GM19099 (cell line): Measurements from ENCODE around the gene ITFG1.

Experiments used
- POLR2A ChIP-seq: IDR thresholded peaks from 3 replicates; pipeline ENCODE4 v1.6.1; 2011; ENCODE audit warnings: low read depth; ENCODE audit not compliant: insufficient read length; ENCODE audit errors: extremely low read depth

Gene ITFG1

GRCh38 chr16:47448830-47449575, 11.9 kb downstream of the ITFG1 start:
- TF ChIP-seq POLR2A = no peak

- TF ChIP-seq POLR2A = no peak
Measured at GRCh38 chr16:47446431-47446830, 14.4 kb downstream of the ITFG1 start.

- no peak for TF ChIP-seq POLR2A
Measured at GRCh38 chr16:47431960-47432359, 28.9 kb downstream of the ITFG1 start.

GRCh38 chr16:47426806-47427205, 34.1 kb downstream of the ITFG1 start:
- TF ChIP-seq POLR2A = no peak

GRCh38 chr16:47424846-47425245, 36.0 kb downstream of the ITFG1 start:
- no peak for TF ChIP-seq POLR2A

GRCh38 chr16:47416869-47417268, 44.0 kb downstream of the ITFG1 start:
- no peak for TF ChIP-seq POLR2A

GRCh38 chr16:47413041-47413440, 47.8 kb downstream of the ITFG1 start:
- TF ChIP-seq POLR2A = no peak

- no peak for TF ChIP-seq POLR2A
Measured at GRCh38 chr16:47408491-47408890, 52.4 kb downstream of the ITFG1 start.

- TF ChIP-seq POLR2A = no peak
Measured at GRCh38 chr16:47395733-47396498, 64.9 kb downstream of the ITFG1 start.

- TF ChIP-seq POLR2A = no peak
Measured at GRCh38 chr16:47392081-47392480, 68.8 kb downstream of the ITFG1 start.

GRCh38 chr16:47388705-47389104, 72.2 kb downstream of the ITFG1 start:
- no peak for TF ChIP-seq POLR2A

- no peak for TF ChIP-seq POLR2A
Measured at GRCh38 chr16:47387026-47387734, 73.7 kb downstream of the ITFG1 start.

- TF ChIP-seq POLR2A = no peak
Measured at GRCh38 chr16:47386201-47386718, 74.6 kb downstream of the ITFG1 start.

- no peak for TF ChIP-seq POLR2A
Measured at GRCh38 chr16:47382362-47382761, 78.5 kb downstream of the ITFG1 start.

- TF ChIP-seq POLR2A = no peak
Measured at GRCh38 chr16:47377154-47377553, 83.7 kb downstream of the ITFG1 start.
